AG04450 (cell line): ENCODE measurements around the gene LSM3. TPM values are rescaled to one million over a fixed set of nuclear protein-coding genes. Genes with fewer than 3 reads are reported as not detected.

Experiments used
- CTCF ChIA-PET: fragments of 300-600, 350-600 bp; formaldehyde crosslinking; extraction: SDS; loops from one replicate; lab custom pipeline; 2022; ENCODE audit warnings: antibody characterized with exemption, inconsistent platforms; lab: Charles Lee
- POLR2A ChIA-PET: fragments of 350-600 bp; formaldehyde crosslinking; extraction: SDS; loops from one replicate; lab custom pipeline; 2021; ENCODE audit warnings: antibody characterized with exemption, inconsistent platforms; lab: Yijun Ruan, JAX
- DNase-seq: peaks from one replicate; pipeline ENCODE4 v3.0.0-alpha.2; 2011; ENCODE audit warnings: low read depth, low spot score
- H3K27ac ChIP-seq: one replicate; pipeline ENCODE4 v1.5.1; 2012; ENCODE audit warnings: low read depth, low read length, control low read depth
- H3K27me3 ChIP-seq: one replicate; pipeline ENCODE4 v1.6.0; 2012; ENCODE audit warnings: low read length; ENCODE audit not compliant: control insufficient read depth, insufficient read depth
- H3K4me3 ChIP-seq: 2 replicates; pipeline ENCODE4 v1.5.1; 2011; ENCODE audit warnings: mild to moderate bottlenecking, low read depth, low read length, control low read depth
- H3K9me3 ChIP-seq: 2 replicates; pipeline ENCODE4 v1.5.1; 2012; ENCODE audit warnings: low read length; ENCODE audit not compliant: control insufficient read depth, insufficient read depth
- polyA plus RNA-seq: library from polyadenylated mRNA; depleted of rRNA; stranded (reverse); fragments of >200 nt; gene quantifications from 2 replicates; pipeline ENCODE4 v1.2.3, GENCODE V29; 2011
- TF ChIP-seq, protein P1 (sequence below): IDR thresholded peaks from 2 replicates; pipeline ENCODE4 v1.5.1; 2011; ENCODE audit warnings: low read depth, low read length, control low read depth, inconsistent platforms

Gene LSM3
- polyA plus RNA-seq, 1 experiment: 11.9 TPM

DNA sequence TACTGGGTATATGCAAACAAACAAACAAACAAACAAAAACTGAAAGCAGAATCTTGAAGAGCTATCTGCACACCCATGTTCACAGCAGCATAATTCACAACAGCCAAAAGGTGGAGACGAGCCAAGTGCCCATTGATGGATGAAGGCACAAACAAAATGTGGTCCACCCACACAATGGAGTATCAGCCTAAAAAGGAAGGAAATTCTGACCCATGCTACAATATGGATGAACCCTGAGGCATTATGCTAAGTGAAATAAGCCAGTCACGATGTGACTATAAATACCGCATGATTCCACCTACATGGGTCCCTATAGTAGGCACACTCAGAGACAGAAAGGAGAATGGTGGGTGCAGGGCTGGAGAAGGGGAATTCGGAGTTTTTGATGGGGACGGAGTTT is 24.3 kb upstream of the LSM3 start:
- no peak for DNase-seq
- Histone ChIP-seq H3K9me3 (no peaks in the 10 kb centered on the region), H3K27ac (no peak overlapping the region), H3K27me3 (no peaks in the 10 kb centered on the region), H3K4me3 (no peak overlapping the region)
- ChIA-PET POLR2A (no interaction called here), CTCF (interaction anchor here (1.5 kb wide), 1 partner anchor 16 kb away, joined by 4 read pairs; no protein-coding TSS in a partner anchor)
- TF ChIP-seq, protein P1, sequence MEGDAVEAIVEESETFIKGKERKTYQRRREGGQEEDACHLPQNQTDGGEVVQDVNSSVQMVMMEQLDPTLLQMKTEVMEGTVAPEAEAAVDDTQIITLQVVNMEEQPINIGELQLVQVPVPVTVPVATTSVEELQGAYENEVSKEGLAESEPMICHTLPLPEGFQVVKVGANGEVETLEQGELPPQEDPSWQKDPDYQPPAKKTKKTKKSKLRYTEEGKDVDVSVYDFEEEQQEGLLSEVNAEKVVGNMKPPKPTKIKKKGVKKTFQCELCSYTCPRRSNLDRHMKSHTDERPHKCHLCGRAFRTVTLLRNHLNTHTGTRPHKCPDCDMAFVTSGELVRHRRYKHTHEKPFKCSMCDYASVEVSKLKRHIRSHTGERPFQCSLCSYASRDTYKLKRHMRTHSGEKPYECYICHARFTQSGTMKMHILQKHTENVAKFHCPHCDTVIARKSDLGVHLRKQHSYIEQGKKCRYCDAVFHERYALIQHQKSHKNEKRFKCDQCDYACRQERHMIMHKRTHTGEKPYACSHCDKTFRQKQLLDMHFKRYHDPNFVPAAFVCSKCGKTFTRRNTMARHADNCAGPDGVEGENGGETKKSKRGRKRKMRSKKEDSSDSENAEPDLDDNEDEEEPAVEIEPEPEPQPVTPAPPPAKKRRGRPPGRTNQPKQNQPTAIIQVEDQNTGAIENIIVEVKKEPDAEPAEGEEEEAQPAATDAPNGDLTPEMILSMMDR: no peak

DNA sequence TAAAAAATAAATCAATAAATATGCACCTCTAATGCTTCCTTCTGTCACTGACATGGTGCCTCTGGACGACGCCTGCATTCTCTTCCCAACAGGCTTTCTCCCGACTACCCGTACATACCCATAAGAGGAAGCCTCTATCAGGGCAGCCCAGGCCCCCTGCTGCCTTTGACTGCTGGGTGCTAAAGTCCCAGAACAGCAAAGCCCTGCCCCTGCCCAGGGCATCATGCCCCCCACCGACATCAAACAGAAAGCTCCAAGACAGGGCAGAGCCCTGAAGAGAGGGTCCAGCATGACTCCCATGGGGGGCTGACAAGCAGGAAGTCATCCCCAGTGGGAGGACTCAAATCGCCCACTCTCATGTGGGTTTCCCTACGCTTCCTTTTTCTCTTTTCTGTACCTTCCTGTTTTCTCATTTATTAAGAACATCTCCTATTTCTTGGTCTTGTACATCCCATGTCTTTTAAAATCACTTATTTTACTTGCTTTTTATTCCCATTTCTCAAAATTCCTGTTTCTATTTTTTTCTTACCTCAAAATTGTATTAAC is 23.6 kb upstream of the LSM3 start:
- no peak for DNase-seq
- H3K27ac ChIP-seq: no peak overlapping the region
- H3K27me3 ChIP-seq: no peaks in the 10 kb centered on the region
- TF ChIP-seq, protein P1: no peak
- no peak overlapping the region for H3K4me3 ChIP-seq
- ChIA-PET CTCF (interaction anchor here (1.0 kb wide), 1 partner anchor 30 kb away, joined by 4 read pairs; the partner anchor contains the start of genes CHCHD4 and TMEM43), POLR2A (no interaction called here)
- H3K9me3 ChIP-seq: no peaks in the 10 kb centered on the region

DNA sequence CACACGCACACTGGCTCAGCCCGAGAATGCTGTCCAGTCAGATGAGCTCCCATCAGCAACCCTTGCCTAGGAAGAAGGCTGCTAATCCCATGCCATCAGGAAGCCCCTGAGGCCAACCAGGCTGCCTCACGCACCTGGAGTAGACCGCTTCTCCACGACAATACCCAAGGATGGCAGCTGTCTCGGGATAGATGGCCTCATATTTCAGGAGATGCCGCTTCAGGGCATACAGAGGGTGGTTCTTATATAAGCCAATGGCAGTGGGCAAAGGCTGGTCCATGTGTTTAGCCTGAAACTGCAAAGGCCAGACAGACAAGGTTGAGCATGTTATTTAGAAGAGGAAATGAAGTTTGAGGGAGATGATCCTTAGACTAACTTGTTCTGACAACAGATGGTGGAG is 22.4 kb upstream of the LSM3 start:
- ChIA-PET CTCF (interaction anchor here (1.0 kb wide), 1 partner anchor 31 kb away, joined by 4 read pairs; the partner anchor contains the start of genes CHCHD4 and TMEM43), POLR2A (no interaction called here)
- Histone ChIP-seq H3K4me3 (no peak overlapping the region), H3K27ac (no peak overlapping the region), H3K27me3 (no peaks in the 10 kb centered on the region), H3K9me3 (no peaks in the 10 kb centered on the region)
- TF ChIP-seq, protein P1: no peak
- DNase-seq: no peak

DNA sequence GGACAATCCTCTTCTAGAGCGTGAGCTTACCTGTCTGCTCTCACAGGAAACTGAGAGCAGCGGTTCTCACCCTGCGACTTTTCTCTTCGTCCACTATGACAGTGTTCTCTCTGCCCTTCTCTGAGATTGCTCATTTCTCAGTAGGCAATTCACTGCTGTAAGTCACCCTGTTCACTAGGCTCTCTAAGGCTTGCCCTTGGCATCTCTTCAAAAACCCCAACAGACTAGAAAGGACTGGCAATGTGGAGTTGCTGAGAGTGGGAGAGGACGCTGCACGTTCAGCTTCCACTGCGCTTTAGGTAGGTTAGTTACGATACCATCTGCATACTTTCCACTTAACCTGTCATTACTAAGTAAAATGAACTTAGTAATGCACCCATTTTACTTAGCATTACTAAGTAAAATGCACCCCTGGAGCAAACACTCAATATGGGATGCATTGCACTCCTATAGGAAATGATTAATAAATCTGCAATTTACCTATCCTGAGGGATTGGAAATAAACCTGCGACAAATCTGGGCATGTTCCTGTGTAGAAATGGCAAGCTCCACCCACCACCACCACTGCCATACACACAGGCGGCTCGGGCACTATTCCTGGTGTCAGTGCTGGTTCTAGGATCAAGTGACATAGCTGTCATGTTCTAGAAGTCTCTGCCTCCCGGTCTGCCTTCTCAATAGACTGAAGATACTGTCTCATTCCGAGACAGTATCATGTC is 21.6 kb upstream of the LSM3 start:
- H3K4me3 ChIP-seq: no peak overlapping the region
- no peaks in the 10 kb centered on the region for H3K9me3 ChIP-seq
- H3K27ac ChIP-seq: no peak overlapping the region
- no peaks in the 10 kb centered on the region for H3K27me3 ChIP-seq
- ChIA-PET CTCF (no interaction called here), POLR2A (interaction anchor here (2.1 kb wide), 1 partner anchor 21 kb away, joined by 8 read pairs; the partner anchor contains the start of genes LSM3 and XPC)
- TF ChIP-seq, protein P1: no peak
- no peak for DNase-seq

DNA sequence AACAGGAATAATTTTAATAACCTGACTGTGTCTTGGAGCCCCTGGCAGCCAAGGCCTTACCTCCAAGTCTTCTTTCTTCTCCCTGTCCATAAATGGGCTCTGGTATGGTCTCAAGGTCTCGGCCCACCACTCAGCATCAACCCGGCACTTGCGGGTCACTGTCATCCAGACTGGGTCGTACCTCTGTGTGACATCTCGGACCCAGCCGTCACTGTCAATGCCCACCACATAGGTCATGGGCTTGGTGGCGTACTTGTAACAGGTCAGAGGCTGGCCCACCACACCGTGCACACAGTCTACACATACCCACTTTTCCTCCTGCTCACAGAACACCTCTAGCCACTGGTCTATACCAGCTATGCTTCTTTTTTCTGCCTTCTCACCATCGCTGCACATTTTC is 20.7 kb upstream of the LSM3 start:
- POLR2A ChIA-PET: interaction anchor here (2.1 kb wide), 1 partner anchor 20 kb away, joined by 8 read pairs; the partner anchor contains the start of genes LSM3 and XPC
- H3K4me3 ChIP-seq: no peak overlapping the region
- TF ChIP-seq, protein P1: no peak
- H3K27me3 ChIP-seq: no peaks in the 10 kb centered on the region
- H3K9me3 ChIP-seq: no peaks in the 10 kb centered on the region
- no peak for DNase-seq
- CTCF ChIA-PET: no interaction called here
- no peak overlapping the region for H3K27ac ChIP-seq
